IMR-90 (cell line): Measurements from ENCODE around the gene WDR48. TPM values are rescaled to one million over a fixed set of nuclear protein-coding genes. Genes with fewer than 3 reads are reported as not detected.

Experiments
- ATAC-seq: fragments of 200-7000 bp; cut with Tn5 transposase; 2 replicates; pipeline ENCODE4 v1.9.1; 2020; ENCODE audit warnings: low read depth, mild to moderate bottlenecking, moderate library complexity
- BruUV-seq: library from RNA; stranded (reverse); fragments of 400-500 nt; replicated peaks from 2 replicates; lab custom pipeline; 2021; lab: Mats Ljungman, UMichigan
- CTCF ChIA-PET: fragments of 300-600 bp; formaldehyde crosslinking; extraction: SDS; loops from one replicate; lab custom pipeline; 2021; ENCODE audit warnings: antibody characterized with exemption; lab: Yijun Ruan, JAX
- POLR2A ChIA-PET: fragments of 300-600 bp; sonication (Branson Sonifier 250); formaldehyde crosslinking; loops from one replicate; lab custom pipeline; 2022; ENCODE audit warnings: antibody characterized with exemption; ENCODE audit not compliant: unreplicated experiment; lab: Charles Lee
- DNase-seq: peaks from one replicate; pipeline ENCODE4 v3.0.0; 2013
- H2AFZ ChIP-seq: replicated peaks from 2 replicates; pipeline ENCODE3; 2013; ENCODE audit warnings: low read length, mild to moderate bottlenecking; ENCODE audit not compliant: poor library complexity
- H2AK5ac ChIP-seq: 2 replicates; pipeline ENCODE4 v1.6.1; 2013; ENCODE audit warnings: low read depth, low read length, inconsistent platforms
- H2AK9ac ChIP-seq: replicated peaks from 2 replicates; pipeline ENCODE3; 2013; ENCODE audit warnings: mild to moderate bottlenecking, low read depth, low read length, moderate library complexity; ENCODE audit not compliant: poor library complexity
- H2BK120ac ChIP-seq: 2 replicates; pipeline ENCODE4 v1.6.1; 2013; ENCODE audit warnings: low read depth, low read length, inconsistent platforms
- H2BK15ac ChIP-seq: 3 replicates; pipeline ENCODE4 v1.6.1; 2013; ENCODE audit warnings: low read depth, low read length, inconsistent platforms
- H2BK20ac ChIP-seq: 2 replicates; pipeline ENCODE4 v1.6.1; 2013; ENCODE audit warnings: low read depth, mild to moderate bottlenecking, inconsistent platforms, low read length, moderate library complexity
- H2BK5ac ChIP-seq: 2 replicates; pipeline ENCODE4 v1.6.1; 2013; ENCODE audit warnings: mild to moderate bottlenecking, low read depth, low read length, inconsistent platforms; ENCODE audit not compliant: poor library complexity, severe bottlenecking
- H3K14ac ChIP-seq: replicated peaks from 2 replicates; pipeline ENCODE4 v1.6.1; 2013; ENCODE audit warnings: low read depth, low read length, inconsistent platforms
- H3K18ac ChIP-seq: 2 replicates; pipeline ENCODE4 v1.6.1; 2013; ENCODE audit warnings: low read depth, low read length, control low read depth
- H3K23ac ChIP-seq: 2 replicates; pipeline ENCODE4 v1.6.1; 2013; ENCODE audit warnings: low read depth, low read length, inconsistent platforms
- H3K27ac ChIP-seq: 2 replicates; pipeline ENCODE4 v1.5.1; 2013; ENCODE audit warnings: mild to moderate bottlenecking, control low read depth, low read length; ENCODE audit not compliant: insufficient read depth
- H3K27me3 ChIP-seq: 2 replicates; pipeline ENCODE4 v1.6.1; 2013; ENCODE audit warnings: low read length; ENCODE audit not compliant: control insufficient read depth, insufficient read depth
- H3K36me3 ChIP-seq: 2 replicates; pipeline ENCODE4 v1.6.1; 2013; ENCODE audit warnings: low read length, mixed read lengths; ENCODE audit not compliant: control insufficient read depth, insufficient read depth
- H3K4ac ChIP-seq: 2 replicates; pipeline ENCODE4 v1.6.1; 2013; ENCODE audit warnings: low read depth, low read length, inconsistent platforms
- H3K4me1 ChIP-seq: 2 replicates; pipeline ENCODE4 v1.6.1; 2013; ENCODE audit warnings: low read length, mixed read lengths; ENCODE audit not compliant: control insufficient read depth, insufficient read depth
- H3K4me2 ChIP-seq: 2 replicates; pipeline ENCODE4 v1.6.1; 2013; ENCODE audit warnings: low read depth, mild to moderate bottlenecking, control low read depth, low read length, moderate library complexity
- H3K4me3 ChIP-seq: 2 replicates; pipeline ENCODE4 v1.5.1; 2013; ENCODE audit warnings: low read depth, mild to moderate bottlenecking, control low read depth, low read length, moderate library complexity; ENCODE audit not compliant: insufficient read depth
- H3K56ac ChIP-seq: 2 replicates; pipeline ENCODE4 v1.6.1; 2013; ENCODE audit warnings: low read length, inconsistent platforms; ENCODE audit not compliant: insufficient read depth; ENCODE audit errors: extremely low read depth
- H3K79me1 ChIP-seq, 2 experiments: 2 replicates each; pipeline ENCODE4 v1.6.1; 2013; ENCODE audit warnings: low read length in 2 of 2, inconsistent platforms in 1 of 2, low read depth in 1 of 2
- H3K9ac ChIP-seq: 2 replicates; pipeline ENCODE4 v1.6.1; 2013; ENCODE audit warnings: low read depth, low read length, control low read depth
- H3K9me1 ChIP-seq: 2 replicates; pipeline ENCODE4 v1.6.1; 2013; ENCODE audit warnings: low read length, inconsistent platforms; ENCODE audit not compliant: insufficient read depth
- H3K9me3 ChIP-seq: 2 replicates; pipeline ENCODE4 v1.6.1; 2013; ENCODE audit warnings: low read length; ENCODE audit not compliant: control insufficient read depth, insufficient read depth
- H4K20me1 ChIP-seq: 2 replicates; pipeline ENCODE4 v1.6.1; 2013; ENCODE audit warnings: low read length, inconsistent platforms; ENCODE audit not compliant: insufficient read depth
- H4K5ac ChIP-seq: 2 replicates; pipeline ENCODE4 v1.6.1; 2013; ENCODE audit warnings: mild to moderate bottlenecking, low read depth, low read length, control low read depth
- H4K8ac ChIP-seq, 2 experiments: 2 replicates each; pipeline ENCODE4 v1.6.1; 2013; ENCODE audit warnings: low read depth in 2 of 2, low read length in 2 of 2, control low read depth in 1 of 2, inconsistent platforms in 1 of 2
- H4K91ac ChIP-seq: 2 replicates; pipeline ENCODE4 v1.6.1; 2013; ENCODE audit warnings: low read depth, low read length, inconsistent platforms; ENCODE audit not compliant: insufficient read depth
- BHLHE40 ChIP-seq: fragments of 150-350 bp; IDR thresholded peaks from 2 replicates; pipeline ENCODE4 v1.6.1; 2016; ENCODE audit warnings: mild to moderate bottlenecking, low read depth, low read length
- CEBPB ChIP-seq: IDR thresholded peaks from 2 replicates; pipeline ENCODE4 v1.6.1; 2012; ENCODE audit warnings: low read depth, low read length, improper control_type of control experiment
- CHD1 ChIP-seq: IDR thresholded peaks from 2 replicates; pipeline ENCODE4 v1.6.1; 2012; ENCODE audit warnings: low read depth, low read length, improper control_type of control experiment
- CTCF ChIP-seq: conservative IDR thresholded peaks from 2 replicates; pipeline ENCODE4 v1.5.1; 2012; ENCODE audit warnings: mild to moderate bottlenecking, low read depth, low read length, improper control_type of control experiment
- FOS ChIP-seq: fragments of 150-350 bp; IDR thresholded peaks from 2 replicates; pipeline ENCODE4 v1.6.1; 2016; ENCODE audit warnings: low read depth, low read length
- MAFK ChIP-seq: IDR thresholded peaks from 2 replicates; pipeline ENCODE4 v1.6.1; 2012; ENCODE audit warnings: low read depth, low read length, improper control_type of control experiment
- MAZ ChIP-seq: IDR thresholded peaks from 2 replicates; pipeline ENCODE4 v1.6.1; 2012; ENCODE audit warnings: low read depth, mild to moderate bottlenecking, low read length, improper control_type of control experiment, moderate library complexity, borderline replicate concordance
- MXI1 ChIP-seq: IDR thresholded peaks from 2 replicates; pipeline ENCODE4 v1.6.1; 2012; ENCODE audit warnings: low read depth, mild to moderate bottlenecking, low read length, moderate library complexity, borderline replicate concordance
- NFE2L2 ChIP-seq: fragments of 150-350 bp; IDR thresholded peaks from 2 replicates; pipeline ENCODE4 v1.6.1; 2016; ENCODE audit warnings: low read depth, mild to moderate bottlenecking, low read length
- POLR2A ChIP-seq: IDR thresholded peaks from 2 replicates; pipeline ENCODE4 v1.6.1; 2012; ENCODE audit warnings: mild to moderate bottlenecking, low read depth, low read length
- RAD21 ChIP-seq: IDR thresholded peaks from 2 replicates; pipeline ENCODE4 v1.6.1; 2012; ENCODE audit warnings: low read length, improper control_type of control experiment
- RCOR1 ChIP-seq: IDR thresholded peaks from 2 replicates; pipeline ENCODE4 v1.6.1; 2012; ENCODE audit warnings: mild to moderate bottlenecking, low read length, improper control_type of control experiment; ENCODE audit not compliant: insufficient replicate concordance
- RFX5 ChIP-seq: IDR thresholded peaks from 2 replicates; pipeline ENCODE4 v1.8.0; 2012; ENCODE audit warnings: low read depth, mild to moderate bottlenecking, low read length, moderate library complexity
- SMC3 ChIP-seq: fragments of 150-350 bp; IDR thresholded peaks from 2 replicates; pipeline ENCODE4 v1.6.1; 2016; ENCODE audit warnings: low read depth, mild to moderate bottlenecking, antibody characterized with exemption, low read length, moderate library complexity
- WGBS, 2 experiments: methylation state at CpG; one replicate each; pipeline versions ENCODE4 v1.1.5 to v1.1.7; 2013; ENCODE audit warnings: missing lambda C conversion rate in 2 of 2; ENCODE audit not compliant: insufficient read length in 1 of 2; ENCODE audit errors: extremely low coverage in 2 of 2; 5-methylcytosine and 5-hydroxymethylcytosine counted together
- dilution Hi-C: fragments of 300-500 bp; cut with HindIII; formaldehyde crosslinking; loops from one replicate; pipeline ENCODE4 v1.14.3; 2018; ENCODE audit warnings: low sequenced_read_pairs; ENCODE audit not compliant: unreplicated experiment
- in situ Hi-C: fragments of 300-500 bp; cut with MboI; formaldehyde crosslinking; loops from 3 replicates; pipeline ENCODE4 v1.14.3; 2019; ENCODE audit warnings: low sequenced_read_pairs, inconsistent platforms, mixed read lengths
- intact Hi-C: fragments of 100-400 bp; cut with micrococcal nuclease; formaldehyde crosslinking; loops from 2 replicates; pipeline ENCODE4 v1.10.0; 2022
- polyA plus RNA-seq, 3 experiments: library from polyadenylated mRNA; depleted of rRNA; stranded (reverse); fragments of >200 nt; gene quantifications; 2 replicates each; pipeline ENCODE4 v1.2.3, GENCODE V29; 2012; ENCODE audit warnings: low replicate concordance in 1 of 3
- total RNA-seq: library from RNA; depleted of rRNA; stranded (reverse); fragments of >200 nt; gene quantifications from 2 replicates; pipeline ENCODE4 v1.2.3, GENCODE V29; 2012
- TF ChIP-seq, protein P1 (sequence below): fragments of 150-350 bp; IDR thresholded peaks from 2 replicates; pipeline ENCODE4 v1.6.1; 2017; ENCODE audit warnings: mild to moderate bottlenecking, antibody characterized with exemption, low read length, low read depth
- TF ChIP-seq, protein P2 (sequence below): fragments of 150-350 bp; IDR thresholded peaks from 2 replicates; pipeline ENCODE4 v1.6.1; 2016; ENCODE audit warnings: low read depth, mild to moderate bottlenecking, low read length, moderate library complexity, borderline replicate concordance

Gene WDR48
- total and polyA plus RNA-seq, 2 of the 4 experiments (the other 2 are of a cell fraction): 14.4 to 41.2 TPM

DNA sequence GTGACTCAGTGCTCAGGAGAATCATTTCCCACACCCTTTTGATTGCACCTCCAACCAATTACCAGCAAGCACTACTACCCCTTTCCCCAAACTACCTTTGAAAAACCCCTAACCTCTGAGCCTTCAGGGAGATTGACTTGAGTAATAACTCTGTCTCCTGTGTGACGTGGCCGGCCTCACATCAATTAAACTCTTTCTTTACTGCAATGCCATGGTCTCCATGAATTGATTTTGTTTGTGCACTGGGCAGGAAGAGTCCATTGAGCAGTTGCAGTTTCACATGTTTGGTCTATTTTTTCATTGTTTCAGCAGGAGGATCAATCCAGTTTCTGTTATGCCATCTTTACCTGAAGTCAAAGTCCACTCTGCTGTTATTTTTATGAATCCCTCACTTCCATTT lies 32.5 kb upstream of the WDR48 start:
- H3K79me1 ChIP-seq: no peaks in the 10 kb centered on the region
- no peak overlapping the region for H3K14ac ChIP-seq
- CTCF ChIA-PET: no interaction called here
- H2BK20ac ChIP-seq: no peak overlapping the region
- H4K5ac ChIP-seq: no peak overlapping the region
- no peak overlapping the region for H3K9ac ChIP-seq
- H2AFZ ChIP-seq: no peak overlapping the region
- H2AK5ac ChIP-seq: no peak overlapping the region
- no peak overlapping the region for H2AK9ac ChIP-seq
- H3K4me3 ChIP-seq: no peak overlapping the region
- no peaks in the 10 kb centered on the region for H4K20me1 ChIP-seq
- no peaks in the 10 kb centered on the region for H3K9me3 ChIP-seq
- no peak for ATAC-seq
- no peaks in the 10 kb centered on the region for H3K36me3 ChIP-seq
- H2BK5ac ChIP-seq: no peak overlapping the region
- no peak overlapping the region for H2BK15ac ChIP-seq
- no peak overlapping the region for H4K91ac ChIP-seq
- H3K9me1 ChIP-seq: no peaks in the 10 kb centered on the region
- no peak overlapping the region for H3K27ac ChIP-seq
- dilution Hi-C loops: no loop called here
- no TSS peak for BruUV-seq
- no CpG with 5 or more reads among the region's 2 CpGs for WGBS, 2 experiments
- H3K56ac ChIP-seq: no peak overlapping the region
- DNase-seq: no peak
- TF ChIP-seq, protein P1, sequence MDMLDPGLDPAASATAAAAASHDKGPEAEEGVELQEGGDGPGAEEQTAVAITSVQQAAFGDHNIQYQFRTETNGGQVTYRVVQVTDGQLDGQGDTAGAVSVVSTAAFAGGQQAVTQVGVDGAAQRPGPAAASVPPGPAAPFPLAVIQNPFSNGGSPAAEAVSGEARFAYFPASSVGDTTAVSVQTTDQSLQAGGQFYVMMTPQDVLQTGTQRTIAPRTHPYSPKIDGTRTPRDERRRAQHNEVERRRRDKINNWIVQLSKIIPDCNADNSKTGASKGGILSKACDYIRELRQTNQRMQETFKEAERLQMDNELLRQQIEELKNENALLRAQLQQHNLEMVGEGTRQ: no peak
- TF ChIP-seq SMC3 (no peak), POLR2A (no peak), FOS (no peak), CHD1 (no peak), RFX5 (no peak), RCOR1 (no peak), CEBPB (no peak), CTCF (no peak), RAD21 (no peak), MAFK (no peak), MAZ (no peak), NFE2L2 (no peak), MXI1 (no peak), BHLHE40 (no peak)
- TF ChIP-seq, protein P2, sequence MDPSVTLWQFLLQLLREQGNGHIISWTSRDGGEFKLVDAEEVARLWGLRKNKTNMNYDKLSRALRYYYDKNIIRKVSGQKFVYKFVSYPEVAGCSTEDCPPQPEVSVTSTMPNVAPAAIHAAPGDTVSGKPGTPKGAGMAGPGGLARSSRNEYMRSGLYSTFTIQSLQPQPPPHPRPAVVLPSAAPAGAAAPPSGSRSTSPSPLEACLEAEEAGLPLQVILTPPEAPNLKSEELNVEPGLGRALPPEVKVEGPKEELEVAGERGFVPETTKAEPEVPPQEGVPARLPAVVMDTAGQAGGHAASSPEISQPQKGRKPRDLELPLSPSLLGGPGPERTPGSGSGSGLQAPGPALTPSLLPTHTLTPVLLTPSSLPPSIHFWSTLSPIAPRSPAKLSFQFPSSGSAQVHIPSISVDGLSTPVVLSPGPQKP: no peak
- H3K23ac ChIP-seq: no peak overlapping the region
- POLR2A ChIA-PET: no interaction called here
- intact Hi-C loops: no loop called here
- H3K4ac ChIP-seq: no peak overlapping the region
- H3K4me1 ChIP-seq: no peaks in the 10 kb centered on the region
- H3K4me2 ChIP-seq: no peak overlapping the region
- no peak overlapping the region for H4K8ac ChIP-seq
- peaks cover 1% of the 10 kb centered on the region for H3K27me3 ChIP-seq
- no peak overlapping the region for H2BK120ac ChIP-seq
- H3K18ac ChIP-seq: no peak overlapping the region
- in situ Hi-C loops: no loop called here
